T-helper 2 cell (primary cell): ENCODE results near the gene SYNGR2.

Experiments
- DNase-seq, 5 experiments: peaks; one replicate each; pipeline versions ENCODE4 v3.0.0 to v3.0.0-alpha.2; 2012 to 2022
- total RNA-seq, 2 donors: gene quantifications; one replicate each; lab custom pipeline; 2026; lab: John Stamatoyannopoulos, UW

Gene SYNGR2, protein sequence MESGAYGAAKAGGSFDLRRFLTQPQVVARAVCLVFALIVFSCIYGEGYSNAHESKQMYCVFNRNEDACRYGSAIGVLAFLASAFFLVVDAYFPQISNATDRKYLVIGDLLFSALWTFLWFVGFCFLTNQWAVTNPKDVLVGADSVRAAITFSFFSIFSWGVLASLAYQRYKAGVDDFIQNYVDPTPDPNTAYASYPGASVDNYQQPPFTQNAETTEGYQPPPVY
- total RNA-seq, result 50.8 to 61.2 reads per million in 2 donors

DNA sequence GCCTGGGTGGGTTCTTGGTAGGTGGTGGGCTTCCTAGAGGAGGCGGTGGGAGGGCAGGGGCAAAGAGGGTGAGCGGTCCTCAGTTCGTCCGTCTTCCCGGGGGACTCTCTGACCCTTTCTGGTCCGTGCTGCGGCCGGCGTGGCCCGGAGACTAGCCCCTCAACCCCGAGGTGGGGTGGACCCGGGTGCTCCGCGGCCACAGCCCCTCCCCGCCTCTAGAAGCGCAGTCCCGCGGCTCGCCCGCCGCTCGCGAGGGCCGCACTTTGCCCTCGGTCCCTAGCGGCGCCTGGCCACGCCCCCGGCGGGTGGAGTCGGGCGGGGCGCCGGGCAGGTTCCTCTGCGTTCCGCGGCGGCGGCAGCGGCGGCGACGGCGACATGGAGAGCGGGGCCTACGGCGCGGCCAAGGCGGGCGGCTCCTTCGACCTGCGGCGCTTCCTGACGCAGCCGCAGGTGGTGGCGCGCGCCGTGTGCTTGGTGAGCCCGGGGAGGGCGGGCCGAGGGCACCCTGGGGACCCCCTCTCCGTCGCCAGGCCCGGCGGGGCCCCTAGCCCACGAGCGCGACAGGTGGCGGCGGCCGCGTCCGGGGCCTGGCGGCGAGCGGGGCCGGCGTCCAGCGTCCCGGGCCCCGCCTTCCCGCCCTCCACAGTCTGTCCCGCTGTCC is at the start of gene SYNGR2:
SYNGR2 (plus strand) TSS at position 340 of the 661 bp plus-strand sequence; CDS start at position 376, 36 bp downstream.
- DNase-seq, result peak; percentile 72 to 91 (median 78)

DNA sequence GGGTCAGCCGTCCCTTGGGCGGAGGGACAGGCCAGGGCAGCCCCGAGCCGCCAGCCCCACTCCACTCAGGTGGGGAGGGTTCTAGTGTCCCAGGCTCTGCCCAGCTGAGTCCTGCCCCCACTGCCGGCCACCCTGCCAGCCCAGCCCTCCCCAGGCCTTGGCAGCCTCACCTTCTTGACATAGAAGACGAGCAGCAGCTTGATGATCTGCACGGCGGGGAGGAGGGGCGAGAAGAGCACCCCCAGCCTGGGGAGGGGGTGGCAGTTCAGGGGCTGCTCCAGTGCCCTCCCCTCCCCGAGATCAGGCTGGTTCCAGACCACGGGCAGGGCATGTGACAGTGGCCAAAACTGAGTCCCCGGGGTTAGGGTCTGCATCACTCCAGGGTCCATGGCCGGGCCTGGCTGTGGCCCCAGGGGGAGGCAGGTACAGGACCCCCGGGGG is 49.6 kb upstream of the SYNGR2 start:
- no peak for DNase-seq

DNA sequence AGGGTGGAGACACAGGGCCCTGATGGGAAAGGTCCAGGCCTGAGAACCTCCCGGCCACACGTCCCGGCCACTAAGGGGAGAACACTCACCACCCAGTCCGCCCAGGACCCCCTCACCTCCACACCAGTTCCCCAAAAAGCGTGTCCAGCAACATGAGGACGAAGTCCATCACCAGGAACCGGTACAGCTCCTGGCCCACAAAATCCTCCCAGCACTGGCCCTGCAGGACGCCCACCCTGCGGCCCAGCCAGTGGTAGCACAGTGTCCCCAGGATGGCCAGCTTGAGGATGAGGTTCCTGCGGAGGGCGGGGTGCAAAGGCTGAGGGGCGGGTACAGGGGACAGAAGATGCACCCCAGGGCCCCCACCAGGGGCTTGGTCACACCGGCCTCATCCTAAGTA is 47.8 kb upstream of the SYNGR2 start:
- DNase-seq, result no peak

DNA sequence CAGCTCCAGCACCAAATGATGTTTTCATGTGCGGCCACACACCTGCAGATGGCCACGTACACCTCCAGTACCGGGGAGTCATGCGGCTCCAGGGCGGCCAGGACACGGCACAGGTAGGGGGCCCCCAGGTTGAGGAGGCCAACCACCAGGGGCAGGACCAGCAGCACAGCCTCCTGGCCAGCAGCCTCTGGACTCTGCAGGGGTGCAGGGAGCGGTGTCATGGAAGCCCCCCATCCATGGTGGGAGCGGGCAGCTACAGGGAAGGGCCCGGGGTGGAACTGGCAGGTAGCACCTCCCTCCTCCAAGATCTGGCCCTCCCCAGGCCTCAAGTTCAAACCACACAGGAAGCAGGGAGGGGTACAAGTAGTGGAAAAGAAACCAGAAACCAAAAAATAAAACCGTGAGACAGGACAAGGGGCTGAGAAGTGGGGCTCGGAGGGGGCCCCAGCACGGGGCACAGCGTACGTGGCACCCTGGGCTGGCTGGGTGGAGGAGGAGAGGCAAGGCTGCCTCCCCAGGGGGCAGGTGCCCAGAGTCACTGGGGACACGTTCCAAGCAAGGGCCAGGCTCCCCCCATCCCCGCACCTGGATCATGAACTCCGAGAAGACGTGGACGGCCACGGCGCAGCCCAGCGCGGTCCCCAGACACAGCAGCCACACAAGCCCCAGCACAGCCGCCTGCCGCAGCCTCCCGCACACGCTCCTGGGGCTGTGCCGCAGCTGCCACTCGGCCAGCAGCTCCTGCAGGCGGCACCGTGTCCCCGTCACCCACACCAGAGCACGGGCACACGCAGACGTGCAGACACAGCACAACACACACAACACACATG is 47.2 kb upstream of the SYNGR2 start:
- DNase-seq, result peak in 3 of 5 experiments; percentile 42 to 87 (median 83)

DNA sequence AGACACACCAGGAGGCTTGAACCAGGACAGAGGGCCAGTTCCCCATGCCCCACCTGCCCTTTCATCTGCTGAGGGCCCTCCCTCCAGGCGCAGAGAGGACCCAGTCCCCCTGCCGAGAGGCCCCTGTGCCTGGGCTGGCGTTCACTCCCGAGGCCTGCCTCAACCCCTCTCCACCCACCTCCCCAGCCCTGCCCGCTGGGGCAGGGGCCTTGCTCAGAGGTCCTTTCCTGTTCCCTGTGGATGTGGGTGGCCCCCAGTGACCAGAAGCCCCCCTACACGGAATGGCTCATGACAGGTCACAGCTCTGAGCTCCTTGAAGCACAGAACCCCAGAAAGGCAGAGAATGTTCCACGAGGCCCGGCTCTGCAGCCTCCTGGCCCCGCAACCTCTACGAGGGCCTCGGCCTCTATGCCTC is 46.6 kb upstream of the SYNGR2 start:
- no peak for DNase-seq

DNA sequence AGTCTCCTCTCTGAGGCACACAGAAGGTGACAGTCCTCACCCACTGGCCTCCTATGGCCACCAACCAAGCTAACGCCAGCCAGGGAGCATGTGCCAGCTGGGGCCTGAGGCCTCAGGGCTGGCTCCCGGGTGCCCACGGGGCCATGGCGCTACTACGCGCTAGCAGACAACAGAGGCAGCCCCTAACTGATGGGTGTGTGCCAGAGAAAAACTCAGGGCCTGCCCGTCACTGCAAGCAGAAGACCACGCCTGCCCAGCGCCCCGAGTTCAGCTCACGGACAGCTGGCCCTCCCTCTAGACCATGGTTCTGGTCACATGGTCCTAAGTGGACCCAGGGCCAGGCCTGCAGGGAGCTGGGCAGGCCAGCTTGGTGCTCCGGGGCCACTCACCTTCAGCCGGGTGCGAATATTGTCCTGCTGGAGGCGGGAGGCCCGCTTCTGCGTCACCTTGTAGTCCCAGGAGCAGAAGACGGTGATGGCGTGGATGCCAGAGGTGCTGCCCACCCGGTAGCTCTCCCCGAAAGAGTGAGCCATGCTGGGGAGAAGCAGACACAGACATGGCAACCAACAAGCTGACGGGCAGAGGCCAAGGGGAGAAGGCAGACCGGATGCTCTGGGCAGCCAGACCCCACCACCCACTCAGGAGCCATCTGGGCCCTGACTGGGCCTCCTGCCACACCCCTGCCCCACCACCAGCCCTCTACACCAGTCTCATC is 46.0 kb upstream of the SYNGR2 start:
- peak in 1 of 5 experiments; percentile 44 for DNase-seq

DNA sequence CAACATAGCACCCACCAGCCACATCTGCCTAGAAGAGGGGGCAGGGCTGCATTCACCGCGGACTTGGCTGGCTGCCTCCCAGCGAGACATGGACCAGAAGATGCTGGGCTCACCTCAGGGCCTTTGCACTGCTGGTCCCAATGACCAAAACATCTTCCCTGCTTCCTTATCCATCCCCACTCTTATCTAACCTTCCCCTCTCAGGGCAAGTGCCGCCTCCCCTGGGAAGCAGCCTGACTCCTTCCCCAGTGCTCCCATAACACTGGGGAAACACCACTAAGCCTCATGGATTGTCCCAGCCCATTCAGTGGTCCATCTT is 45.5 kb upstream of the SYNGR2 start:
- DNase-seq, result no peak

DNA sequence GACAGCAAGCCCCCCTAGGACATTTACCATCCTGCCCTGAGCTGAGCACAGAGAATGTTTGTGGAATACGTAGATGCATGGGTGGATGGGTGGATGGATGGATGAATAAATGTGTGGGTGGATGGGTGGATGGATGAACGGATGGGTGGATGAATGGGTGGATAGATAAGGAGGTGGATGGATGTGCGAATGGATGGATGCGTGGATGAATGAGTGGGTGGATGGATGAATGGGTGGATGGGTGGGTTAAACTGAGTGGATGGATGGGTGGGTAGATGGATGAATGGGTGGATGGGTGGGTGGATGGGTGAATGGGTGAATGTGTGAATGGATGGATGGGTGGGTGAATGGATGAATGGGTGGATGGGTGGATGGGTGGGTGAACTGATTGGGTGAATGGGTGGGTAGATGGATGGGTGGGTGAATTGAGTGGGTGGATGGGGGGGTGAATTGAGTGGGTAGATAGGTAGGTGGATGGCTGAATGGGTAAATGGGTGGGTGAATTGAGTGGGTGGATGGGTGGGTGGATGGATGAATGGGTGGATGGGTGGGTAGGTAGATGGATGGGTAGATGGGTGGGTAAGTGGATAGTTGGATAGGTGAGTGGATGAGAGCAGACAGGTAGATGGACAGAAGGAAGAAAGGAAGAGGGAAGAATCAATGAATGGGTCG is 45.0 kb upstream of the SYNGR2 start:
- no peak for DNase-seq

DNA sequence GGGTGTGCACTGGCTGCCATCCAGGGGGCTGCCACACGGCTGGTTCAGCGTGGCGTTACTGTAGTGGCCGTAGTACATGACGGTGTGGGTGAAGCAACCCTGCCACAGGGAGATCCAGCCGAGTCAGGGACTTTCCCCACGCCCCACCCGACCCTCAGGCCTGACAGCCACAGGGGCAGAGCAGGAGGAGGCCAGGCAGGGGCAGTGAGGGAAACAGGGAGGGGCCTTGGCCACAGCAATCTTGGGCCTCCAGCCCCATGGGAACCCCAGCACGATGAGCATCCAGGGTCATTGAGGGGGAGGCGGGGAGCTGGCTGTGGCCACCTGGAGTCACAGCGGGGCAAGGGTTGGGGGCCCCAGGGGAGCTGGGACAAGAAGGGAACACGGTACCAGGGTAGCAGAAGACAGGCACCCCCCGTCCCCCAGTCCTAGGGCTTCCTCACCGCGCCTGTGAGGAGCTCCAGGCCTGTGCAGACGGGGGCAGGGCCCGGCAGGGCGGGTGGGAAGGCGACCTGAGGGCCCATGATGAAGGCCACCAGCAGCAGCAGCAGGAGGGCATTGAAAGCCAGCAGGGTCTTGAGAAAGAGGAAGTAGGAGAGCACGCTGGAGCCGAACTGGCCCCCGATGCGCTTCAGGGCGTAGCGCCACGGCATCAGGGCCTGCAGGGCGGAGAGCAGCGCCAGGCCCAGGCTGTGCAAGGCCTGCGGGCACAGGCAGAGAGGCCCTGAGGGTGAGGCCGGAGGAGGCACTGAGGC is 44.1 kb upstream of the SYNGR2 start:
- DNase-seq, result peak in 1 of 5 experiments; percentile 48

DNA sequence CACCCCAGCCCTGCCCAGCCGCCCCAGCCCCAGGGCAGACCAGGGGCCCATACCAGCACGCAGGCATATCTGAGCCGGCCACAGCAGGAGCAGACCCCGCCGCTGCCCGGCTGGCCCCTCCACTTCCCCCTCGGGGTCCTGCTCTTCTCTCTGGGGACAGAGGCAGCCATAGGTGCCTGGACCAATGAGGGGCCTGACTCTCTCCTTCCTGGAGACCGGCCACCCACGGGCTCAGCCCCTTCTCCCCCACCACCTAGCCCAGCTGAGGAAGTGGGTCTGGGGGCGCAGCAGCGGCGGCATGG is 43.6 kb upstream of the SYNGR2 start:
- DNase-seq, result no peak

DNA sequence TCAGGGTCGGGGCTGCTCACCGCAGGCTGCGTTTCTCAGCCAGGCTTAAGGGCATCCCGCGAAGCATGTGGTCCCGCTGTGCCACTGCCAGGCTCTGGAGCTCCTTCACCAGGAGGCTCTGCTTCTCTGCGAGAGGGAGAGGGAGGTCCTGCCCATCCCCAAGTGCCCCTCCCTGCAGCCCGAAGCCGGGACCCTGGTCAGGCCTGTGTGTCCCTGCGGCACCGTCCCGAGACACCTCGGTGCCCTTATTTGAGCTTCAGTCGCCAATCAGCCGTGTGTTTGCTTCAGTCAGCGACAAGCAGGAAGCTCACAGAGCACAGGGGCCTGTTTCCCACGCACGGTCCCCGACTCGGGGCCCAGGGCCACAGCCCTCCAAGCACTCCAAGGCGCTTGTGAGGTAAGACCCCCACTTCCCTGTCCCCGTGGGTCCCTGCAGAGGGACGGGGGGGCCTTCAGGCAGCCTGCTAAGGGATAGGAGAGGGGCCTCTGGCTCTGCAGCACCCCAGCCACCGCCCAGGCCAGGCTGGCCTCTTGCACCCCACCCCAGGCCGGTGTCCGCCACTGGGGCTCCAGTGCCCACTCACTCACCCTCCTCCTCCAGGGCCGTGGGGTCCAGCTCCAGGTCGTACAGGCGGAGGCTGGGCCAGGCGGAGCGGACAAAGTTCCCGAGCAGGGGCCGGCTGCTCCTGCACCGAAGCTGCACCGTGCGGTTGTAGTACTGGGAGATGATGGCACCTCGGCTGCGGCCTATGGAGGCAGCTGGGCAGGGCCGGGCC is 43.1 kb upstream of the SYNGR2 start:
- peak in 1 of 5 experiments; percentile 72 for DNase-seq

DNA sequence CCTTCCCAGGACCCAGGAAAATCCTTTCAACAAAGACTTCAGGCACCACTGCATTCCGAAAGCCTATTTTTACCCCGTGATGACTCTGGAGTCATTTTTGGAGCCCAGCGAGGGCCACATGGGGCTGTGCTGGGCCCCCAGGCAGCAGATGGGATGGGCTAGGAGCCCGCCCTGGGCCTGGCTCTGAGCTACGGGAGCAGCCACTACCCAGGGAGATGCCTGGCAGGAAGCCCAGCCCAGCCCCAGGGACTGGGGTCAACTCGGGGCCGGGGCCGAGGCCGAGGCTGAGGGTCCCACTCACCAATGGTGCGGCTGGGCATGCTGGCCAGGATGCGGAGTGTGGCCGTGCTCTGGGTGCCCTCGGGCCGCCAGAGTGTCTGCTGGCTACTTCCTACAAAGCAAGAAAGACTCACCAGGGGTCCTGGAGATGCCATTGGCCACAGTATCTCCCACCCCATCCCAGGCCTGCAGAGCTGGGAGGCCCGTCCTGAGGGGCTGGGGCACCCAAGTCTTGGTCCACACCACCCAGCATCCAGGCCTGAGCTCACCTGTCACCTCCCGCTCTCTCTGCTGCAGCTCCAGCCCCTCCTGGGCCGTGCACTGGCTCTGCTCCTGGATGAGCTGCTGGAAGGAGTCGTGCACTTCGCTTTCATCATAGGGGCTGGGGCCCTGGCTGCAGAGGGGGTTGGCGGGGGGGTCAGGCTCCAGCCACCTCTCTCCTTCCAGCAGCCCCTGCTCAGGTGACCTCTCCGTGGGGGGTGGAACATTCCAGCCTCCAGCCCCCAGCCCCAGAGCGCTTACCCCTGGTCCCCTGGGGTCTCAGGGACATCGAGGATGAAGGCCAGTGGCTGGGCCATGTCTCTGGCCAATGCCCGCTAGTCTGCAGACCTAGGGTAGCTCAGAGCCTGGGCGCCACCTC is 42.1 kb upstream of the SYNGR2 start:
- DNase-seq, result no peak

DNA sequence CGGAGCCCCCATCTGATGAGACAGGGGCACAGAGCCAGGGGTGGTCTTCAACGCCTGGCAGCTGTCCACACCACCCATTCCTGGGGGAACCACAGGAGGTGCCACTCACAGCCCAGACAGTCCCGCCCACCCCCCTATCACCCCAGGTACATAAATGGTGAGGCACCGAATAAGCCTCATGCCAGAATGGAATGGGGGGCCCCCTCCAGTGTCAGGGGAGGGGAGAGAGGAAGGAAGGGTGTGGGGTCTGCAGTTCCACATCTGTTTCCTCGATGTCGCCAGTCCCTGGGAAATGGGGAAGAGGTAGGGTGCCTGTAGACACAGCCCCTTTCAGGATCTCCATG is 41.5 kb upstream of the SYNGR2 start:
- no peak for DNase-seq

DNA sequence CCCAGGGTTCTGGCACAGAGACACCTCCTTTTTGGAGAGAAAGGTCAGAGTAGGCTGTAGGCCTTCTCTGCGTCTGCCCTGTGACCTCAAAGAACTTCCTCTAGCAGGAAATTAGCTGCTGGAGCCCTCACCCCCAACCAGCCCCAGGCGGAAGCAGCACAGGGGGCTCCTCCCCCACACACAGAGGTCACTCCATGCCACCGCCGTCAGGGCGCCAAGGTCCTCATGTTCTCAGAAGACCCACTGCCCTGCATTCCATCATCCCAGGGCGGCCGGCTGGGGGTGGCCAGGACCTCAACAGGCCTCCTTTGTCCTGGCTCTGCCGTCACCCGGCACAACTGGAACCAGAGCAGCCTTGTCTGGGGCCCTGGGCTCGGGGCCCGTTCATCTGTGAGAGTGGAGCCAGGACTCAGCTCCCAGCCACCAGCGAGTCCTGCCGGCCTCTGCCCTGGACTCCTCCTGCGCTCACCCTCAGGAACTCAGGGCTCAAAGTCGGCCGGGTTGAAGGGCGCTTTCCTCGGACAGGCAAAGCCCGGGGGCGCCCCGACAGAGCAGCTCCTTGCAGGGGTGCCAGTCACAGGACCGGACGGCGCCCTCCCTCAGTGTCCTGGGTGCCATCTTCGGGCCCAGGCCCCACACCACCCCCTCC is 41.0 kb upstream of the SYNGR2 start:
- DNase-seq, result peak in 3 of 5 experiments; percentile 59 to 90 (median 67)

DNA sequence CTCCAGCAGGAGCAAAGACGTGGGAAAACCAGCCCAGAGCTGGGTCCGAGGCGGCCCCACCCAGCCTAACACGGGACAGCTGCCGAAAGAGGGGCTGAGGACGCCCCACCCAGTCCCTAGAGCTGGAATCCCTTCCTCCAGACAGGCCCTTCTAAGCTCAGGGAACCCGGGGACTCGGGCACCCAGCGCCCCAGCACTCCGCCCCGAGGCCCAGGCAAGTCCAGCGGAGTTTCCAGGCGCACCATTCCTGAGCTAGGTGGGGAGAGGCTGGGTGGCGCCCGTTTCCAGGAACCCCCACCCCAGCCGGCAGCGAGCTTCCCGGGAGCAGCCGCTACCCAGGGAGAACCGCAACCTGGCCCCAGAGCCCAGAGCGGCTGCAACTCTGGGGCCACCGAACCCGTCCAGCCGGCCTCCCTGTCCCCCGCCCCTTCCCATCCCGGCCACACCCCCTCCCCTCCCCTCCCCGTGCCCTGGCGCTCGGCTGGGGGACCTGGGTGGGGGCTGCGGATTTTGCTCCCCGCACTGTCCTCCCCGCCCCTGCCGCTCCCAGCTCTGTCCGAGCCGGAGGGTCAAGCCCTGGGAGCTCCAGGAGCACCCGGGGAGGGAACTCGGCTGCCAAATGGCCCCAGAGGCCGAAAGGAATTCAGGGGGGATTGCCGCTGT is 40.4 kb upstream of the SYNGR2 start:
- DNase-seq, result peak in 1 of 5 experiments; percentile 44

DNA sequence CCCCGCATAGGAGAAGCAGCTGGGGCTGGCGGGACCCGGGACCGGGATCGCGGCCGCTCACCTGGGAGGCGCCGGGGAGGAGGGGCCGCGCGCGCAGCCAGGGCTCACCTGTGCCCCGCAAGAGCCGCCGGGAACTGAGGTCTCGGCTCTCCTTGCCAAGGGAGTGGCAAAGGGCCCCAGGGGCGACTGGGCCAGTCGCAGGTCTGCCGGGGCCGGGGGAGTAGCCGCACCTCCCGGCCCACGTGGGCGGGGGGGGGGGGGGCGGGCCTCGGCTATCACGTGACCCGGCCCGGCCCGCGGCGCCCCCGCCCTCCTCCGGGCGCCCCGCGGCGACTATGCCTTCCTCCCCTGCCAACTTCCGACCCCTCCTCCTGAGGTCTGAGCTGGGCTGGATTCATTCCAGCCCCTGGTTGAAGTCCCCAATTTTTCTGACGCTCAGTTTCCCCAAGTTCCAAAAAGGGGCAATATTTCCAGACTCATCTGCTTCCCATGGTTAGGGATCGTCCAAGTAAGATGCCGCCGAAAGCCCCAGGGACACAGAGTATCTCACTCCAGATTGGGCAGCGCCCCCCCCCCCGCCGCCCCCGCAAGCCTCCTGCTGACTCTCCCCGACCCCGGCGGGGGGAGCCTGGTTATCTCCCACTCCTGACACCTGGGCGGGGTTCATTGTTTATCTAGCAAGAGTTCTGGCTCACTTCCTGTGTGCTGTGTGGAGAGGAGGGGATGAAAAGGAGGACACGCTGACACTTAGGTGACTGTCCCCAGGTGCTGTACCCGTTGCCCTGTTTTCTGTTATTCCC is 39.6 kb upstream of the SYNGR2 start, which contains the start of gene TMC6:
TMC6 (minus strand) TSS at position 205 of the 800 bp plus-strand sequence. CDS start 1,923 bp downstream, outside the sequence.
- DNase-seq, result peak in 3 of 5 experiments; percentile 67 to 89 (median 83)

DNA sequence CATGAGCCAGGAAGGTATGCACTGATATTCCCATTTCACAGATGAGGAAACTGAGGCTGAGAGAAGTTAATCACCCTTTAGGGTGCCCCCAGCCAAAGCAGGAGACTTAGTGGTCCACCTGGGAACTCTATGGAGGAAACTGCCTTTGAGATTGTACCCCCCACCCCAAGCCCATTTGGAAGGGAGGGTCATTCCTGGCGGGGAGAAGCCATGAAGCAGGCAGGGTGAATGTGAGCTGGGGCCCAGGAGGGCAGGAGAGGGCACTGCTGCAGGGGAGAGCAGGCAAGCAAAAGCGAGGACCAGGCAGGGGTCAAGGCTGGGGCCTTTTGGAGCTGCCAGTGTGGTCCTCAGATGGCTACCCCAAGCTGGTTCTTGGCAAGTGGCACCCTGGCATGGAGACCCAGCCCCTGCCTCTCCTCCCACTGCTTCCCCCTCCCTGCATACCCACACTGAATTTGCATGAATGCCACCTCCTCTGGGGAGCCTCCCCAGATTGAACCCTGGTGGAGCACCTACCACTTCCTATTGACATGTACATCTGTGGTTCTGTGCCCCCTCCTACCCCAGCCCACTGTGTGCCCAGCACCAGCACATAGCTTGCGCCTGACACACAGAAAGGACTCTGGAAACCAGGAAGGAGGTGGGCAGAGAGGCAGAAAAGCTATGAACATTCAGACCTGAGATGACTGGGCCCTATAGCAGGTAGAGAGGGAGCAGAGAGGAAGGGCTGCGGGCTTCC is 38.9 kb upstream of the SYNGR2 start:
- peak in 2 of 5 experiments; percentile 42 to 91 for DNase-seq
